Measurements from ENCODE around the gene KITLG. TPM values are rescaled to one million over a fixed set of nuclear protein-coding genes. Genes with fewer than 3 reads are reported as not detected.

The KITLG gene
- total and polyA plus RNA-seq, 2 of the 8 experiments (the other 6 are each of a cell fraction or from before 2014, with no cell fraction given), result 1.3 to 7.8 TPM

- H3K9me3 ChIP-seq (ENCODE audit: insufficient read depth in 2 of 2, low read depth in 1 of 2, low read length in 1 of 2), result no peaks in the 10 kb centered on the region; a peak in 1 of 4 replicates
- no peak overlapping the region for H3K4ac ChIP-seq (replicated peaks; ENCODE audit: insufficient read length, low read depth, low read length)
- no peak overlapping the region for H2AFZ ChIP-seq (ENCODE audit: low read length)
- H4K20me1 ChIP-seq (replicated peaks in 1 of 2; ENCODE audit: control insufficient read depth in 1 of 2, insufficient read depth in 2 of 2, low read length in 2 of 2), result no peaks in the 10 kb centered on the region
- H2AK5ac ChIP-seq (ENCODE audit: low read depth, low read length), result no peak overlapping the region
- no peaks in the 10 kb centered on the region for H3K79me2 ChIP-seq (ENCODE audit: control insufficient read depth in 1 of 2, insufficient read depth in 2 of 2, low read length in 2 of 2)
- H3K4me2 ChIP-seq (ENCODE audit: insufficient read depth in 1 of 2, low read depth in 2 of 2, low read length in 2 of 2), result no peak overlapping the region
- H4K5ac ChIP-seq (ENCODE audit: insufficient read length, low read depth, low read length), result no peak overlapping the region
- ChIA-PET CTCF (ENCODE audit: partially characterized antibody) (interaction anchor here (1.1 kb wide), 1 partner anchor 103 kb away, joined by 3 read pairs; no protein-coding TSS in a partner anchor), POLR2A (ENCODE audit: partially characterized antibody) (no interaction called here)
- H4K91ac ChIP-seq (replicated peaks; ENCODE audit: insufficient read length, low read length), result no peak overlapping the region
- no peak overlapping the region for H4K8ac ChIP-seq (ENCODE audit: extremely low read depth, insufficient read depth, low read length)
- H2BK15ac ChIP-seq (ENCODE audit: low read length), result no peak overlapping the region
- H3K14ac ChIP-seq (ENCODE audit: insufficient read length), result no peak overlapping the region
- no peak for DNase-seq (ENCODE audit: low read depth in 1 of 2, low spot score in 2 of 2)
- no peak for FAIRE-seq
- H3K23me2 ChIP-seq (ENCODE audit: low read depth, low read length), result no peaks in the 10 kb centered on the region
- H3K4me3 ChIP-seq (ENCODE audit: extremely low read depth in 1 of 4, insufficient read depth in 2 of 4, low read depth in 3 of 4, low read length in 4 of 4), result no peak overlapping the region
- H3K36me3 ChIP-seq (ENCODE audit: control insufficient read depth in 2 of 4, insufficient read depth in 4 of 4, low read length in 3 of 4), result no peaks in the 10 kb centered on the region; a peak in 1 of 8 replicates
- no peak overlapping the region for H2BK12ac ChIP-seq (ENCODE audit: low read depth, low read length)
- H3K9ac ChIP-seq (replicated peaks in 1 of 4; ENCODE audit: extremely low read depth in 1 of 4, low read depth in 3 of 4, low read length in 3 of 4), result no peak overlapping the region
- H3K23ac ChIP-seq (ENCODE audit: insufficient read length), result no peak overlapping the region
- peaks cover 0 to 5% (median 1%) of the 10 kb centered on the region in 4 experiments; a peak in 2 of 7 replicates for H3K4me1 ChIP-seq (replicated peaks in 1 of 4; ENCODE audit: control insufficient read depth in 3 of 4, insufficient read depth in 4 of 4, low read length in 3 of 4)
- no peak overlapping the region for H2BK20ac ChIP-seq (ENCODE audit: low read length)
- H3K56ac ChIP-seq (replicated peaks; ENCODE audit: insufficient read length, low read depth, low read length), result no peak overlapping the region
- no peak overlapping the region for H2BK120ac ChIP-seq (replicated peaks; ENCODE audit: low read depth, low read length)
- no peaks in the 10 kb centered on the region for H3K27me3 ChIP-seq (replicated peaks in 1 of 4; ENCODE audit: control insufficient read depth in 3 of 4, extremely low read depth in 1 of 4, insufficient read depth in 3 of 4, low read length in 3 of 4)
- H3K79me1 ChIP-seq (ENCODE audit: low read depth, low read length), result no peaks in the 10 kb centered on the region
- H3K18ac ChIP-seq (ENCODE audit: extremely low read depth, low read length), result no peak overlapping the region
- H3K27ac ChIP-seq (ENCODE audit: low read depth, low read length), result no peak overlapping the region
- 92% methylated on average over 1 of the region's 1 CpG; no CpG with 5 or more reads in 1 of the 2 experiments for WGBS, 2 experiments (ENCODE audit: extremely low coverage in 1 of 2, insufficient coverage in 1 of 2, insufficient read length in 1 of 2, insufficient replicate concordance in 2 of 2, low coverage in 1 of 2, low lambda C conversion rate in 2 of 2, missing lambda C conversion rate in 1 of 2)
- no peak overlapping the region for H2BK5ac ChIP-seq (ENCODE audit: low read depth, low read length)
Measured at GRCh38 chr12:88530868-88531267, 49.4 kb downstream of the KITLG start.
